Caco-2 (cell line): ENCODE measurements around the gene RCBTB1. TPM values are rescaled to one million over a fixed set of nuclear protein-coding genes. Genes with fewer than 3 reads are reported as not detected.

Source experiments
- BruUV-seq: library from RNA; stranded (reverse); fragments of 400-500 nt; replicated peaks from 2 replicates; lab custom pipeline; 2021; lab: Mats Ljungman, UMichigan
- CTCF ChIA-PET: fragments of 300-600 bp; sonication (Branson Sonifier 250); formaldehyde crosslinking; loops from one replicate; lab custom pipeline; 2022; ENCODE audit warnings: antibody characterized with exemption; lab: Charles Lee
- POLR2A ChIA-PET: fragments of 300-600 bp; sonication (Branson Sonifier 250); formaldehyde crosslinking; loops from one replicate; lab custom pipeline; 2022; ENCODE audit warnings: antibody characterized with exemption; lab: Charles Lee
- DNase-seq, 2 experiments: peaks; one replicate each; pipeline versions ENCODE4 v3.0.0 to v3.0.0-alpha.2; 2020 to 2022
- H3K27me3 ChIP-seq: replicated peaks from 2 replicates; pipeline ENCODE4 v1.6.0; 2011; ENCODE audit warnings: low read length; ENCODE audit not compliant: control insufficient read depth, insufficient read depth
- H3K36me3 ChIP-seq: 2 replicates; pipeline ENCODE4 v1.5.1; 2011; ENCODE audit warnings: low read length; ENCODE audit not compliant: control insufficient read depth, insufficient read depth
- H3K4me1 ChIP-seq: fragments of 250-450 bp; sonication (Bioruptor Pico); 2 replicates; pipeline ENCODE4 v1.5.1; 2020; ENCODE audit warnings: mild to moderate bottlenecking
- H3K4me3 ChIP-seq: 2 replicates; pipeline ENCODE4 v1.5.1; 2011; ENCODE audit warnings: low read depth, mild to moderate bottlenecking, control low read depth, low read length
- H3K9me3 ChIP-seq: fragments of 250-450 bp; sonication (Bioruptor Pico); 2 replicates; pipeline ENCODE4 v1.5.1; 2020; ENCODE audit warnings: mild to moderate bottlenecking, moderate library complexity
- H3K27ac Mint-ChIP-seq: one replicate; pipeline ENCODE4 v1.8.0; 2022; ENCODE audit warnings: mixed read lengths; ENCODE audit not compliant: unreplicated experiment
- H3K27me3 Mint-ChIP-seq: one replicate; pipeline ENCODE4 v1.8.0; 2022; ENCODE audit warnings: mixed read lengths; ENCODE audit not compliant: insufficient read depth, unreplicated experiment
- H3K36me3 Mint-ChIP-seq: one replicate; pipeline ENCODE4 v1.8.0; 2022; ENCODE audit warnings: mild to moderate bottlenecking, mixed read lengths; ENCODE audit not compliant: insufficient read depth, unreplicated experiment
- H3K4me1 Mint-ChIP-seq: one replicate; pipeline ENCODE4 v1.8.0; 2022; ENCODE audit warnings: low read depth, mixed read lengths; ENCODE audit not compliant: unreplicated experiment
- H3K4me3 Mint-ChIP-seq: one replicate; pipeline ENCODE4 v1.8.0; 2022; ENCODE audit warnings: mild to moderate bottlenecking, moderate library complexity, mixed read lengths; ENCODE audit not compliant: unreplicated experiment
- H3K9me3 Mint-ChIP-seq: one replicate; pipeline ENCODE4 v1.8.0; 2022; ENCODE audit warnings: mixed read lengths; ENCODE audit not compliant: unreplicated experiment
- intact Hi-C: fragments of 100-400 bp; cut with micrococcal nuclease; formaldehyde crosslinking; loops from one replicate; pipeline ENCODE4 v1.10.0; 2022; ENCODE audit not compliant: unreplicated experiment
- total RNA-seq: library from RNA; stranded (reverse); gene quantifications from 2 replicates; pipeline ENCODE4 v1.2.3, GENCODE V29; 2022
- TF ChIP-seq, protein P1 (sequence below), 2 experiments: fragments of 200-600 bp in 1 of 2; IDR thresholded peaks; 1 replicate in 1 of 2; 2 replicates in 1 of 2; pipeline versions ENCODE4 v1.5.1 to v1.8.0; 2011 to 2022; ENCODE audit warnings: antibody characterized with exemption in 1 of 2, control low read depth in 1 of 2, inconsistent platforms in 1 of 2, low read depth in 1 of 2, low read length in 1 of 2, mild to moderate bottlenecking in 1 of 2, moderate library complexity in 1 of 2; ENCODE audit not compliant: insufficient read depth in 1 of 2, severe bottlenecking in 1 of 2, unreplicated experiment in 1 of 2

Gene RCBTB1
- total RNA-seq, 1 experiment from 2014 or later = 25.7 TPM

DNA sequence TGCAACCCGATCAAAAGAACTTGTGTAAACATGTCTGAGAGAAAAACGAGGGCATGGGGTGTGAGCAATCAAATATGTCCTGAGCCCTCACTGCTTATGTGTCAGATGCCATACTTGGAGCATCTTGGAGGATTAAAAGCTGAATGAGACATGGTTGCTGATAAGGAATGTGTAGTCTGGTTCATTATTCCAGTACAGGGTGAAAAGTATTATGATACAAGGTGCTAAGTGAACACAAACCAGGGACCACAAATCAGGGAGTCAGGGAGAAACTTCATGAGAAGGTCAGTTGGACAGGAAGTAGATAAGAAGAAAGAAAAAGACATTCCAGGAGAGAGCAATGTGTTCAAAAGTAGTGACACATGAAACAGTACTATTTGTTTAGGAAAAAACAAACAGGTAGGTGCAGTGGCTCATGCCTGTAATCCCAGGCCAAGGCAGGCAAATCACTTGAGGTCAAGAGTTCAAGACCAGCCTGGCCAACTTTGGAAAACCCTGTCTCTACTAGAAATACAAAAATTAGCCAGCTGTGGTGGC, 2.0 kb upstream of the RCBTB1 start:
- Histone ChIP-seq H3K9me3 (no peaks in the 10 kb centered on the region), H3K36me3 (no peaks in the 10 kb centered on the region), H3K27me3 (no peaks in the 10 kb centered on the region), H3K4me3 (no peak overlapping the region), H3K4me1 (peaks cover 19% of the 10 kb centered on the region)
- Mint-ChIP-seq H3K9me3 (no peaks in the 10 kb centered on the region), H3K4me3 (peak overlapping the region; percentile 84), H3K36me3 (no peaks in the 10 kb centered on the region), H3K27ac (no peak overlapping the region), H3K27me3 (no peaks in the 10 kb centered on the region), H3K4me1 (peaks cover 16% of the 10 kb centered on the region)
- no TSS peak for BruUV-seq
- ChIA-PET CTCF (no interaction called here), POLR2A (no interaction called here)
- DNase-seq = no peak
- TF ChIP-seq, protein P1, sequence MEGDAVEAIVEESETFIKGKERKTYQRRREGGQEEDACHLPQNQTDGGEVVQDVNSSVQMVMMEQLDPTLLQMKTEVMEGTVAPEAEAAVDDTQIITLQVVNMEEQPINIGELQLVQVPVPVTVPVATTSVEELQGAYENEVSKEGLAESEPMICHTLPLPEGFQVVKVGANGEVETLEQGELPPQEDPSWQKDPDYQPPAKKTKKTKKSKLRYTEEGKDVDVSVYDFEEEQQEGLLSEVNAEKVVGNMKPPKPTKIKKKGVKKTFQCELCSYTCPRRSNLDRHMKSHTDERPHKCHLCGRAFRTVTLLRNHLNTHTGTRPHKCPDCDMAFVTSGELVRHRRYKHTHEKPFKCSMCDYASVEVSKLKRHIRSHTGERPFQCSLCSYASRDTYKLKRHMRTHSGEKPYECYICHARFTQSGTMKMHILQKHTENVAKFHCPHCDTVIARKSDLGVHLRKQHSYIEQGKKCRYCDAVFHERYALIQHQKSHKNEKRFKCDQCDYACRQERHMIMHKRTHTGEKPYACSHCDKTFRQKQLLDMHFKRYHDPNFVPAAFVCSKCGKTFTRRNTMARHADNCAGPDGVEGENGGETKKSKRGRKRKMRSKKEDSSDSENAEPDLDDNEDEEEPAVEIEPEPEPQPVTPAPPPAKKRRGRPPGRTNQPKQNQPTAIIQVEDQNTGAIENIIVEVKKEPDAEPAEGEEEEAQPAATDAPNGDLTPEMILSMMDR (IDR thresholded peaks at IDR 0.05; ENCODE audit: insufficient read depth in 1 of 2, low read depth in 1 of 2, low read length in 1 of 2, severe bottlenecking in 1 of 2, unreplicated experiment in 1 of 2) = no peak
- intact Hi-C loops = loop anchor here (5.0 kb wide), 1 partner anchor 145 kb away; the partner anchor contains the start of genes CAB39L and SETDB2

DNA sequence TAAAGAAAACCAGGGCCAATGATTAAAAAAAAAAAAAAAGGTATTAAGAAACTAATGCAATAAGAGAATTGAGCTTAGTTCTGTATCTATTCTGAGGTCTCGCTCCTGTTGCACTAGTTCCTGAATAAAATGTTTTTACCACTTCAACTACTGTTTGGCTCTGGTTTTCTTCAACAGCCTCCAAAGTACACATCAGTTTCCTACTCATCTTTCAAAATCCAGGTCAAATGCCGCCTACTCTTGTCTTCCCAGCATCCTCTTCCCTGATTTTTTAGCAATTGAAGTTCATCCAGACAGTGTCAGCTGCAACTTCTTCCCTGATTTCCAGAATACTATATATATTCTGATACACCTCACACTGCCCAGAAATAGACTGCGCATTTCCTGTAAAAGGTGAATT, 1.4 kb upstream of the RCBTB1 start:
- POLR2A ChIA-PET = interaction anchor here (0.6 kb wide), 1 partner anchor 111 kb away, joined by 3 read pairs; no protein-coding TSS in a partner anchor
- H3K36me3 Mint-ChIP-seq = peaks cover 4% of the 10 kb centered on the region
- BruUV-seq = no TSS peak

DNA sequence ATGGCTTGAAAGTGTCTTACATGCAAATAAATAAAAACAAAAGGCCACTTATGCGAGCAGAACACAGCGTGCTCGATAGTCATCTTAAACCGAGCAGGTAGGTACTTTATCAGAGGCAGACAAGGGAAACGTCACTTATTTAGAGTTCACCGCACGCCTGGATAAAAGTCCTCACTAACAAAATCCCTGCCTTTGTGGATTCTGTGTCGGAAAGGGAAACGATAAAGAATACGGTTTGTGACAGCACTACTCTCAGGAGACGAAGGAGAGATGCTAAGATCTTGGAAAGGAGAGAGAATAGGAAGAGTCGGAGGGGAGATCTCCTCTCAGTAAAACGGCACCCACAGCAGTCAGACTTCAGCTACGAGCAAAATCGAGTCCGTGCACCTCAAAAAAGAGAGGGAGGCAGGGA, 581 bp downstream of the RCBTB1 start:
- TF ChIP-seq, protein P1 (IDR thresholded peaks at IDR 0.05; ENCODE audit: insufficient read depth in 1 of 2, low read depth in 1 of 2, low read length in 1 of 2, severe bottlenecking in 1 of 2, unreplicated experiment in 1 of 2) = no peak
- H3K36me3 Mint-ChIP-seq = peaks cover 4% of the 10 kb centered on the region
- BruUV-seq = no TSS peak
- intact Hi-C loops = loop anchor here (1.0 to 5.0 kb wide), 3 partner anchors 23 to 142 kb away; partner anchors contain the start of genes CAB39L and SETDB2
- Histone ChIP-seq H3K4me1 (peaks cover 19% of the 10 kb centered on the region), H3K36me3 (no peaks in the 10 kb centered on the region), H3K9me3 (no peaks in the 10 kb centered on the region), H3K4me3 (peak overlapping the region; percentile 97), H3K27me3 (no peaks in the 10 kb centered on the region)
- H3K9me3 Mint-ChIP-seq = no peaks in the 10 kb centered on the region
- H3K27me3 Mint-ChIP-seq = no peaks in the 10 kb centered on the region
- peak overlapping the region; percentile 27 for H3K27ac Mint-ChIP-seq
- peaks cover 16% of the 10 kb centered on the region for H3K4me1 Mint-ChIP-seq
- no peak for DNase-seq
- H3K4me3 Mint-ChIP-seq = peak overlapping the region; percentile 84
- CTCF ChIA-PET = interaction anchor here (1.9 kb wide), 1 partner anchor 25 kb away, joined by 10 read pairs; no protein-coding TSS in a partner anchor
- POLR2A ChIA-PET = interaction anchor here (0.6 to 1.5 kb wide), 3 partner anchors 105 to 226 kb away, joined by 3 to 5 read pairs (median 4); partner anchors contain the start of genes CAB39L and SETDB2

More for the DNA sequence above, 1.4 kb upstream of the RCBTB1 start:
- H3K4me3 Mint-ChIP-seq = peak overlapping the region; percentile 84
- intact Hi-C loops = loop anchor here (5.0 kb wide), 1 partner anchor 144 kb away; the partner anchor contains the start of genes CAB39L and SETDB2
- CTCF ChIA-PET = interaction anchor here (0.8 kb wide), 1 partner anchor 20 kb away, joined by 4 read pairs; no protein-coding TSS in a partner anchor
- TF ChIP-seq, protein P1 (IDR thresholded peaks at IDR 0.05; ENCODE audit: insufficient read depth in 1 of 2, low read depth in 1 of 2, low read length in 1 of 2, severe bottlenecking in 1 of 2, unreplicated experiment in 1 of 2) = no peak
- no peaks in the 10 kb centered on the region for H3K27me3 Mint-ChIP-seq
- H3K9me3 ChIP-seq = no peaks in the 10 kb centered on the region
- H3K4me3 ChIP-seq = no peak overlapping the region
- peaks cover 19% of the 10 kb centered on the region for H3K4me1 ChIP-seq
- no peaks in the 10 kb centered on the region for H3K27me3 ChIP-seq
- peak overlapping the region; percentile 84 for H3K27ac Mint-ChIP-seq
- H3K4me1 Mint-ChIP-seq = peaks cover 16% of the 10 kb centered on the region
- DNase-seq = no peak
- H3K36me3 ChIP-seq = no peaks in the 10 kb centered on the region
- no peaks in the 10 kb centered on the region for H3K9me3 Mint-ChIP-seq
